Measurements from ENCODE around the gene A1CF.
A peak's percentile ranks its signal among the peaks of the same experiment; 100 is the strongest.
"Not testable (repeated sequence)": the region's sequence is repeated elsewhere in the genome, so short reads cannot be mapped to it uniquely, and the experiment has no call there.

The A1CF gene

DNA sequence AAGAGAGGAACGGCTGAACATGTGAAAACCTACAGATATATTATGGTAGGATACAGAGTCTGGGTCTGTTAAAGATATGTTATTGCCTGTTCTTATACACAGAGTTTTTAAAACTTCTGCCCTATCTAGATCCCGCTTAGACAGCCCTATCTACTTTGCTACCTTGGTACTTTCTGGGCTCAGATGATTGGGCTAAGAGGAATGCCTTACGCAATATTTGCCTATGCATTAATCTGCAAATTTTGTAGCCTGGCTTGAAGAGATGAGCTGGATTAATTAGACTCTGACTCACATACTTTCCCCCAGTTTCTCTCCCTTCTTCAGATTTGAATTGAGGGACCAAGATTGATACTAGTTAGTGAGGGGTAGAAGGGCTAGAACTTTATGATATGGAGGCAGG lies 33.6 kb upstream of the A1CF start:
- CTCF ChIA-PET, result no interaction called here
- TF ChIP-seq, protein P1, sequence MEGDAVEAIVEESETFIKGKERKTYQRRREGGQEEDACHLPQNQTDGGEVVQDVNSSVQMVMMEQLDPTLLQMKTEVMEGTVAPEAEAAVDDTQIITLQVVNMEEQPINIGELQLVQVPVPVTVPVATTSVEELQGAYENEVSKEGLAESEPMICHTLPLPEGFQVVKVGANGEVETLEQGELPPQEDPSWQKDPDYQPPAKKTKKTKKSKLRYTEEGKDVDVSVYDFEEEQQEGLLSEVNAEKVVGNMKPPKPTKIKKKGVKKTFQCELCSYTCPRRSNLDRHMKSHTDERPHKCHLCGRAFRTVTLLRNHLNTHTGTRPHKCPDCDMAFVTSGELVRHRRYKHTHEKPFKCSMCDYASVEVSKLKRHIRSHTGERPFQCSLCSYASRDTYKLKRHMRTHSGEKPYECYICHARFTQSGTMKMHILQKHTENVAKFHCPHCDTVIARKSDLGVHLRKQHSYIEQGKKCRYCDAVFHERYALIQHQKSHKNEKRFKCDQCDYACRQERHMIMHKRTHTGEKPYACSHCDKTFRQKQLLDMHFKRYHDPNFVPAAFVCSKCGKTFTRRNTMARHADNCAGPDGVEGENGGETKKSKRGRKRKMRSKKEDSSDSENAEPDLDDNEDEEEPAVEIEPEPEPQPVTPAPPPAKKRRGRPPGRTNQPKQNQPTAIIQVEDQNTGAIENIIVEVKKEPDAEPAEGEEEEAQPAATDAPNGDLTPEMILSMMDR (conservative IDR thresholded peaks at IDR 0.05; ENCODE audit: low read depth), result no peak
- peak; percentile 39 for DNase-seq (ENCODE audit: low spot score)
- POLR2A ChIA-PET (ENCODE audit: low non-redundant PET), result no interaction called here
- H3K27ac ChIP-seq, result no peak overlapping the region

DNA sequence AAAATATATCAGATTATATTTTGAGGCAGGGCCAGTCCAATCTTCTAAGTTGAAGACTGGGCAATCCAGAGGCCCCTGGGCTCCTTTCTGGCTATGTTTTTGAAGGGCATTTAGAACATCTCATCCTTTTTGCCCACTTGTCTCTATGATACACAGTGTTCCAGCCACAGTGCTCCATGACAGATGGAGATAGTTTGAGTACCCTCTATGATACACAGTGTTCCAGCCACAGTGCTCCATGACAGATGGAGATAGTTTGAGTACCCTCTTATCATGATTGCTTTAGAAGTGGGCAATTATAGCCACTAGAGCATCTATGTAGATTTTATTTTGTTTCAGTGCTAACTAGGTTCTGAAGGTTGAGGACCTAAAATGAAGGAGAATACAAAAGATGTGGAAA lies 33.1 kb upstream of the A1CF start:
- DNase-seq (ENCODE audit: low spot score), result no peak
- ChIA-PET POLR2A (ENCODE audit: low non-redundant PET) (no interaction called here), CTCF (no interaction called here)
- TF ChIP-seq, protein P1 (conservative IDR thresholded peaks at IDR 0.05; ENCODE audit: low read depth), result no peak
- H3K27ac ChIP-seq, result no peak overlapping the region

DNA sequence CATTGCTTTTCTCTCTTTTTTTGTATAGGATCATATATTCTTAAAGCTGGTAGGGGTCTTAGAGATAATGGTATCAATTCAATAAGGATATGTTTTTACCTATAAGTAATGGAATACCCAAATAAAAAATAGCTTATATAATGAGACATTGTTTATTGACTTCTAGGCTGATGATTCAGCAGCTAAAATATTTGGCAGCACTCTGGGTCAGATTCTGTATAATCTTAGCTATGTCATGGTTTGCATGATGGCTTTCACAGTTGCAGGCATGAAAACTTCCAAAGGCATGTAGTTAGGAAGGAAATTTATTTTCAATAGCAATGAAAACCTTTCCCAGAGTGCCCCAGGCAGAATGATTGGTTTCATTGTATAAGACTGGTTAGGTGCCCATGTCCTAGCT lies 32.1 kb upstream of the A1CF start:
- DNase-seq (ENCODE audit: low spot score), result peak; percentile 53
- TF ChIP-seq, protein P1 (conservative IDR thresholded peaks at IDR 0.05; ENCODE audit: low read depth), result no peak
- H3K27ac ChIP-seq, result no peak overlapping the region
- CTCF ChIA-PET, result no interaction called here
- POLR2A ChIA-PET (ENCODE audit: low non-redundant PET), result no interaction called here

DNA sequence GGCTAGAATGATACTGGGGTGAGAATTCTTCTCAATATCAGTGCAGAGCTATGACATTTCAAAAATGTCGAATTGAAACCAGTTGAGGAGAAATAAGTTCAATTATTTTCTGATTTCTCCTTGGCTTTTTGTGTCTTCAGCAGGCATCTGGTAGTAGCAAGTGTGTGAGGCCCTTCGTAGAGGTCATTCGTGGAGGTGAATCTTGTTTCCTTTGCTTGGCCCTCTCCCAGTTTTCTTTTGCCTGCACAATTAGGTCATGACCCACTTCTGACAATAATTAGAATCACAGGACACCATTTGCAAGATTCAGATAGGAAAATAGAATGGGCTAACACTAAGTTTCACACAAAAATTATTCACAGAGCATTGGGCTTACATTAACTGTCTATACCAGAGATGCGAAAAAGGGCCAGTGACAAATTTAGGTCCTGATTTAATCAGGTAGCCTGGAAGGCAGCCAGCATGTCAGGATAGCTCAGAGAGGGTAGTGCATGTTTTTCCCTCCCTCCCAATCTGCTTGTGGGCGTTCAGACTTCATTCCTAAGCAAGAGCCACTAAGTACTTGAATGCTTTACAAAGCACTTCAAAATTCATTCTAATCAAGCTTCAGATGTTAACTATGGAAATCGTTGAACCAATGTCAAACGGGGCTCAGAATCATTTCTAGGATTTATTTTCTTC lies 24.0 kb upstream of the A1CF start:
- CTCF ChIA-PET, result no interaction called here
- POLR2A ChIA-PET (ENCODE audit: low non-redundant PET), result no interaction called here
- no peak for DNase-seq (ENCODE audit: low spot score)
- TF ChIP-seq, protein P1 (conservative IDR thresholded peaks at IDR 0.05; ENCODE audit: low read depth), result no peak
- no peak overlapping the region for H3K27ac ChIP-seq

DNA sequence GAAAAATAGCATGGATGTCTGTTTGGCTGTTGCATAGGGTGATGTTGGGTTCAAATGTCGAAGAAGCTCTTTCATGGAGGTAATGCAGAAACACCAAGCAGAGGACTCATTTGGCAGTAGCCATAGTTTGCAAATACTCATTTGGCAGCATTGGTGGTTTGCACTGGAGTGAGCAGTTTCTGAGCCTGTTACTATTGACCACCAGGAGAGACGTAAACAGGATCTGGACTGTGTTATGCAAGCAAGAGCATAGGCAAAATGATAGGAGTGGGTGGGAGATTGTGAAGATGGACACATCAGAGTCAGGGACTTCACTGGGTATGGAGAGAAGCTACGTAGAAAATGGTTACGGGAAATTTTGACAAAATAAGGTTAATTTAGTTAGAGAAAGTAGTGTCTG lies 22.9 kb upstream of the A1CF start:
- no peak overlapping the region for H3K27ac ChIP-seq
- DNase-seq (ENCODE audit: low spot score), result no peak
- ChIA-PET POLR2A (ENCODE audit: low non-redundant PET) (no interaction called here), CTCF (interaction anchor here (0.8 kb wide), 1 partner anchor 29 kb away, joined by 4 read pairs; no protein-coding TSS in a partner anchor)
- TF ChIP-seq, protein P1 (conservative IDR thresholded peaks at IDR 0.05; ENCODE audit: low read depth), result no peak

DNA sequence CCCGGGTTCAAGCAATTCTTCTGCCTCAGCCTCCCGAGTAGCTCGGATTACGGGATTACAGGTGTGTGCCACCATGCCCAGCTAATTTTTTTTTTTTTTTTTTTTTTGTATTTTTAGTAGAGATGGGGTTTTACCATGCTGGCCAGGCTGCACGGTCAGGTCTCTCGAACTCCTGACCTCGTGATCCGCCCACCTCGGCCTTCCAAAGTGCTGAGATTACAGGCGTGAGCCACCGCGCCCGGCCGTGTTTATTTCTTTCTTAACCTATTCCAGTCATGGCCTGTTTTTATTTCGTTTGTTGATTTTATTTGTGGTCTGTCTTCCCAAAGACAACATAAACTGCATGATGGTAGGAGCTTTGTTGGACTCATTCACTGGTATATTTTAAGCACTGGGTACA lies 20.4 kb upstream of the A1CF start:
- CTCF ChIA-PET; POLR2A ChIA-PET (ENCODE audit: low non-redundant PET); DNase-seq (ENCODE audit: low spot score); H3K27ac ChIP-seq: not testable (repeated sequence)

DNA sequence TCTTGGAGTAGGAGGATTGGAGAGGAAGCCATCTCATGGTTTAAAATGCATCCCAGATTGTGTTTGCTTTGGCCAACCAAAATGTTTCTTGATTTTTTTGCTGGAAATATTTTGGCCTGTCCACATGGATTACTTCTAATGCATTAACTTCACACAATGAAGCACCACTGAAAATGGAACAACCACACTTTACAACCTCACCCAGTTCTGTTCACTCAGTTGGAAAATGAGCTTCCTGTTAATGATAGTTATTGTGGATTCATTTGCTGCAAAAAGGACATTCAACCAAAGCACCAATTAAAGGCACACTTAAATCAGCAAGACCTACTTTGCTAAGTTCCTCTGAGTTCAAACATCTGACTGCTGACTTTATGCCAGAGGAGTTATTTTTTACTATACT lies 11.3 kb upstream of the A1CF start:
- POLR2A ChIA-PET (ENCODE audit: low non-redundant PET), result no interaction called here
- no peak for DNase-seq (ENCODE audit: low spot score)
- H3K27ac ChIP-seq, result no peak overlapping the region
- CTCF ChIA-PET, result no interaction called here
- TF ChIP-seq, protein P1 (conservative IDR thresholded peaks at IDR 0.05; ENCODE audit: low read depth), result no peak
